ENCODE data around the gene RHOA.

Gene RHOA

DNA sequence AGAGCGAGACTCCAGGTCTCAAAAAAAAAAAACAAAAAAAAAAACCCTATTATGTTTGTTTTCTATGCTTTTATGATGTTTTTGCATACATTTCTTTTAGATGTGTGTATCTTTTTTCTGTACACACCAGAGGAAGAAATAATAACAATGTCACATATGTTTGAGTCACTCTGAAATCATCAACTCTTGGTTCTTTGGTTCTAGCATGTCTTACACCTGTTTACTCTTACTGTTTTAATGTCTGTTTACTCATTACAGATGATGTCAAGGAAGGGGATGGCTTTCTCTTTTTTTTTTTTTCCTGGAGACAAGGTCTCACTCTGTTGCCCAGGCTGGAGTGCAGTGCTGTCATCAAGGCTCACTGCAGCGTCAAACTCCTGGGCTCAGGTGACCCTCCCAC lies 24.1 kb downstream of the RHOA start (continued):
- TF ChIP-seq HIC1 (tag by site-specific recombination; IDR thresholded peaks at IDR 0.05) (no peak), ZNF843 (tag by site-specific recombination; IDR thresholded peaks at IDR 0.05) (no peak)
- TF ChIP-seq, protein P1, sequence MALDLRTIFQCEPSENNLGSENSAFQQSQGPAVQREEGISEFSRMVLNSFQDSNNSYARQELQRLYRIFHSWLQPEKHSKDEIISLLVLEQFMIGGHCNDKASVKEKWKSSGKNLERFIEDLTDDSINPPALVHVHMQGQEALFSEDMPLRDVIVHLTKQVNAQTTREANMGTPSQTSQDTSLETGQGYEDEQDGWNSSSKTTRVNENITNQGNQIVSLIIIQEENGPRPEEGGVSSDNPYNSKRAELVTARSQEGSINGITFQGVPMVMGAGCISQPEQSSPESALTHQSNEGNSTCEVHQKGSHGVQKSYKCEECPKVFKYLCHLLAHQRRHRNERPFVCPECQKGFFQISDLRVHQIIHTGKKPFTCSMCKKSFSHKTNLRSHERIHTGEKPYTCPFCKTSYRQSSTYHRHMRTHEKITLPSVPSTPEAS (tag by site-specific recombination; IDR thresholded peaks at IDR 0.05): no peak

- Histone ChIP-seq H3K9me3 (ENCODE audit: control insufficient read depth, insufficient read depth, low read depth, low read length) (no peaks in the 10 kb centered on the region), H3K36me3 (ENCODE audit: control insufficient read depth in 2 of 2, insufficient read depth in 1 of 2, low read length in 2 of 2) (peaks cover 0 to 3% of the 10 kb centered on the region in 2 experiments; a peak in 2 of 3 replicates), H3K4me1 (ENCODE audit: control insufficient read depth, insufficient read depth, low read length) (no peaks in the 10 kb centered on the region), H3K4me3 (ENCODE audit: low read depth, low read length) (no peak overlapping the region), H3K27ac (ENCODE audit: extremely low read depth, low read depth, low read length) (no peak overlapping the region)
- ChIA-PET CTCF (no interaction called here), POLR2A (no interaction called here)
- no peak for TF ChIP-seq GLI2 (tag by site-specific recombination; IDR thresholded peaks at IDR 0.05; ENCODE audit: borderline replicate concordance, low read depth)
- no peak for TF ChIP-seq ZNF214 (tag by site-specific recombination; IDR thresholded peaks at IDR 0.05; ENCODE audit: borderline replicate concordance)
- TF ChIP-seq FEZF1 (tag by site-specific recombination; IDR thresholded peaks at IDR 0.05): no peak
- TF ChIP-seq ZNF175 (tag by site-specific recombination; IDR thresholded peaks at IDR 0.05): no peak
- no peak for TF ChIP-seq ZNF692 (tag by site-specific recombination; IDR thresholded peaks at IDR 0.05)
- no peak for TF ChIP-seq ZNF248 (tag by site-specific recombination; IDR thresholded peaks at IDR 0.05)
- no peak for TF ChIP-seq ZNF350 (tag by site-specific recombination; IDR thresholded peaks at IDR 0.05)
- no peak for TF ChIP-seq REPIN1 (tag by site-specific recombination; IDR thresholded peaks at IDR 0.05; ENCODE audit: low read depth)
- TF ChIP-seq ZNF426 (tag by site-specific recombination; IDR thresholded peaks at IDR 0.05): no peak
- no peak for TF ChIP-seq ZSCAN18 (tag by site-specific recombination; IDR thresholded peaks at IDR 0.05)
- TF ChIP-seq ZNF518A (tag by site-specific recombination; conservative IDR thresholded peaks at IDR 0.05; ENCODE audit: low read depth): no peak
- no peak for TF ChIP-seq ZNF112 (tag by site-specific recombination; IDR thresholded peaks at IDR 0.05)
- no peak for TF ChIP-seq KLF16 (tag by site-specific recombination; IDR thresholded peaks at IDR 0.05)
These were observed 25.6 kb downstream of the RHOA start for GRCh38 chr3:49386056-49386756.

Measured in HEK293 (cell line).